H1 (cell line): ENCODE results near the gene MYBPC2.

Experiments used
- ATF3 ChIP-seq: IDR thresholded peaks from 2 replicates; pipeline ENCODE4 v1.6.1; 2011; ENCODE audit warnings: low read depth, mild to moderate bottlenecking, low read length; ENCODE audit not compliant: insufficient read depth
- CTCF ChIP-seq, 3 experiments: IDR thresholded peaks; 1 replicate in 2 of 3; 2 replicates in 1 of 3; pipeline versions ENCODE4 v1.5.1 to v1.6.1; 2011; ENCODE audit warnings: low read length in 3 of 3, mild to moderate bottlenecking in 3 of 3, inconsistent platforms in 2 of 3, low read depth in 1 of 3, moderate library complexity in 1 of 3; ENCODE audit not compliant: insufficient read depth in 1 of 3; ENCODE audit errors: control extremely low read depth in 1 of 3
- EP300 ChIP-seq, 2 experiments: IDR thresholded peaks; 1 replicate in 1 of 2; 2 replicates in 1 of 2; pipeline ENCODE4 v1.6.1; 2011 to 2012; ENCODE audit warnings: low read depth in 2 of 2, low read length in 2 of 2, mild to moderate bottlenecking in 2 of 2, borderline replicate concordance in 1 of 2, inconsistent platforms in 1 of 2, moderate library complexity in 1 of 2
- KDM4A ChIP-seq: IDR thresholded peaks from one replicate; pipeline ENCODE4 v1.7.1; 2012; ENCODE audit warnings: low read depth, mild to moderate bottlenecking, moderate library complexity, low read length, inconsistent platforms; ENCODE audit not compliant: severe bottlenecking
- POU5F1 ChIP-seq: IDR thresholded peaks from 2 replicates; pipeline ENCODE4 v1.6.1; 2011; ENCODE audit warnings: low read depth, mild to moderate bottlenecking, low read length, moderate library complexity
- SUZ12 ChIP-seq: fragments of 200-600 bp; sonication (generic); IDR thresholded peaks from 2 replicates; pipeline ENCODE4 v1.6.1; 2012; ENCODE audit warnings: mild to moderate bottlenecking, inconsistent platforms, low read length, moderate library complexity, mixed read lengths
- USF2 ChIP-seq: IDR thresholded peaks from 2 replicates; pipeline ENCODE4 v1.6.1; 2011; ENCODE audit warnings: low read length, improper control_type of control experiment
- ZNF274 ChIP-seq: IDR thresholded peaks from 2 replicates; pipeline ENCODE4 v1.7.0; 2012; ENCODE audit warnings: low read length, borderline replicate concordance; ENCODE audit errors: extremely low read depth

- no peak for TF ChIP-seq EP300 (IDR thresholded peaks at IDR 0.05; ENCODE audit: borderline replicate concordance in 1 of 2, low read depth in 2 of 2, low read length in 2 of 2)
- no peak for TF ChIP-seq SUZ12
- TF ChIP-seq USF2 = no peak
- no peak for TF ChIP-seq ATF3
- no peak for TF ChIP-seq POU5F1
- TF ChIP-seq KDM4A = no peak
- TF ChIP-seq CTCF (IDR thresholded peaks at IDR 0.05; ENCODE audit: control extremely low read depth in 1 of 3, insufficient read depth in 1 of 3, low read depth in 1 of 3, low read length in 3 of 3) = no peak
- TF ChIP-seq ZNF274 = no peak
Observed at GRCh38 chr19:50437862-50438449, 5.3 kb downstream of the MYBPC2 start.
